Naive thymus-derived CD4-positive, alpha-beta T cell (primary cell): ENCODE measurements around the gene GRIN3A. TPM values are rescaled to one million over a fixed set of nuclear protein-coding genes. Genes with fewer than 3 reads are reported as not detected.

ENCODE experiments used
- ATAC-seq: fragments of 150-1000 bp; cut with Tn5 transposase; 2 replicates; pipeline ENCODE4 v1.10.0; 2021; ENCODE audit warnings: mild to moderate bottlenecking, moderate library complexity
- CTCF ChIA-PET: fragments of 350-600 bp; sonication (Branson Sonifier 250); formaldehyde crosslinking; loops from one replicate; lab custom pipeline; 2021; ENCODE audit warnings: antibody characterized with exemption; lab: Charles Lee
- POLR2A ChIA-PET: fragments of 350-600 bp; sonication (Branson Sonifier 250); formaldehyde crosslinking; loops from one replicate; lab custom pipeline; 2021; ENCODE audit warnings: antibody characterized with exemption, inconsistent platforms; lab: Charles Lee
- DNase-seq, 9 donors: peaks; one replicate each; pipeline versions ENCODE4 v3.0.0 to v3.0.0-alpha.2; 2020 to 2022; ENCODE audit warnings: mixed read lengths in 1 of 9
- H3K27ac ChIP-seq: one replicate; pipeline ENCODE4 v1.7.0; 2013; ENCODE audit warnings: mild to moderate bottlenecking, low read depth, low read length, moderate library complexity
- H3K27me3 ChIP-seq, 2 donors: one replicate each; pipeline ENCODE4 v1.7.0; 2013; ENCODE audit warnings: low read length in 2 of 2, mild to moderate bottlenecking in 2 of 2, moderate library complexity in 2 of 2; ENCODE audit not compliant: control insufficient read depth in 2 of 2, insufficient read depth in 2 of 2
- H3K36me3 ChIP-seq, 3 experiments: 1 replicate in 2 of 3; 2 replicates in 1 of 3; pipeline ENCODE4 v1.7.0; 2013; ENCODE audit warnings: low read length in 3 of 3, mild to moderate bottlenecking in 3 of 3, moderate library complexity in 1 of 3; ENCODE audit not compliant: insufficient read depth in 3 of 3, control insufficient read depth in 2 of 3
- H3K4me1 ChIP-seq, 2 donors: one replicate each; pipeline ENCODE4 v1.7.0; 2013; ENCODE audit warnings: low read length in 2 of 2, mild to moderate bottlenecking in 2 of 2, moderate library complexity in 1 of 2; ENCODE audit not compliant: control insufficient read depth in 2 of 2, insufficient read depth in 2 of 2
- H3K4me3 ChIP-seq: 2 replicates; pipeline ENCODE4 v1.7.0; 2013; ENCODE audit warnings: mild to moderate bottlenecking, low read length
- H3K9me3 ChIP-seq, 3 experiments: 1 replicate in 2 of 3; 2 replicates in 1 of 3; pipeline ENCODE4 v1.7.0; 2013; ENCODE audit warnings: low read length in 3 of 3; ENCODE audit not compliant: control insufficient read depth in 2 of 3
- H3K27ac Mint-ChIP-seq, 9 donors: one replicate each; pipeline ENCODE4 v1.8.0; 2020 to 2022; ENCODE audit warnings: mixed read lengths in 9 of 9, mild to moderate bottlenecking in 8 of 9, moderate library complexity in 5 of 9, inconsistent platforms in 2 of 9
- H3K27me3 Mint-ChIP-seq, 5 donors: one replicate each; pipeline ENCODE4 v1.8.0; 2021 to 2022; ENCODE audit warnings: mixed read lengths in 5 of 5, mild to moderate bottlenecking in 1 of 5
- H3K36me3 Mint-ChIP-seq, 5 donors: one replicate each; pipeline ENCODE4 v1.8.0; 2020 to 2022; ENCODE audit warnings: mixed read lengths in 5 of 5, mild to moderate bottlenecking in 3 of 5, inconsistent platforms in 1 of 5
- H3K4me1 Mint-ChIP-seq, 7 donors: one replicate each; pipeline ENCODE4 v1.8.0; 2020 to 2022; ENCODE audit warnings: mixed read lengths in 7 of 7, mild to moderate bottlenecking in 3 of 7, inconsistent platforms in 1 of 7
- H3K4me3 Mint-ChIP-seq, 10 donors: one replicate each; pipeline ENCODE4 v1.8.0; 2020 to 2022; ENCODE audit warnings: mild to moderate bottlenecking in 10 of 10, mixed read lengths in 10 of 10, moderate library complexity in 6 of 10, inconsistent platforms in 2 of 10
- H3K9me3 Mint-ChIP-seq, 11 donors: one replicate each; pipeline ENCODE4 v1.8.0; 2020 to 2022; ENCODE audit warnings: mixed read lengths in 11 of 11, mild to moderate bottlenecking in 4 of 11, inconsistent platforms in 1 of 11, moderate library complexity in 1 of 11
- intact Hi-C, 2 donors: fragments of 100-400 bp; cut with micrococcal nuclease; formaldehyde crosslinking; loops; one replicate each; pipeline ENCODE4 v1.15.1; 2023
- polyA plus RNA-seq, 2 donors: library from polyadenylated mRNA; unstranded; fragments of 300-500 nt; fragmentation: Illumina TruSeq; gene quantifications; one replicate each; pipeline ENCODE4 v1.2.3, GENCODE V29; 2021
- total RNA-seq, 6 experiments: library from RNA in 5 of 6; stranded (reverse) in 5 of 6; gene quantifications; 1 replicate in 5 of 6; 2 replicates in 1 of 6; pipeline ENCODE4 v1.2.3 and lab custom pipeline; 2021 to 2026

Gene GRIN3A
- total and polyA plus RNA-seq, 7 experiments from 2014 or later = 0.02 to 0.08 (median 0.05) TPM; not detected in 2

DNA sequence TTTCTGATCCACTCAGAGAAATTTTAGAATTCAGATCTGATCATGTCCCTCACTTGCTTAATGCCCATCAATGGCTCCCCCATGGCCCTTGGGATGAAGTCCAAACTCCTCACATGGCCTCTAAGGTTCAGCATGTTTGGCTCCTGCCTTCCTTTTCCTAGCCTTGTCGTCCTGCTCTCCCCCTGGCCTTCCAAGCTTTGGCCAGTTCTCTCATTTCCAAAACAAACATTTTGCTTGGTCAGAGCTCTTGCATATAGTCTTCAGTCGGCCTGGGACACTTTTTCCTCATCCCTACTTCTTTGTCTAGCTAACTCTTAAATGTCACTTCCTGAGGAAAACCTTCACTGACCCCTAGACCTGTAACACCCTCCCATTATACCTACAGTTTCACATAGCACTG lies 106.6 kb downstream of the GRIN3A start:
- ChIA-PET POLR2A (no interaction called here), CTCF (no interaction called here)
- Histone ChIP-seq H3K4me1 (no peaks in the 10 kb centered on the region), H3K36me3 (no peaks in the 10 kb centered on the region), H3K9me3 (no peaks in the 10 kb centered on the region), H3K4me3 (no peak overlapping the region), H3K27ac (no peak overlapping the region), H3K27me3 (no peaks in the 10 kb centered on the region)
- DNase-seq (no peak), ATAC-seq (no peak)
- H3K4me1 Mint-ChIP-seq = no peaks in the 10 kb centered on the region
- H3K4me3 Mint-ChIP-seq = no peak overlapping the region
- H3K27me3 Mint-ChIP-seq = peaks cover 0 to 4% (median 0%) of the 10 kb centered on the region in 5 donors
- H3K36me3 Mint-ChIP-seq = no peaks in the 10 kb centered on the region
- intact Hi-C loops = no loop called here
- H3K9me3 Mint-ChIP-seq = no peaks in the 10 kb centered on the region
- no peak overlapping the region for H3K27ac Mint-ChIP-seq

DNA sequence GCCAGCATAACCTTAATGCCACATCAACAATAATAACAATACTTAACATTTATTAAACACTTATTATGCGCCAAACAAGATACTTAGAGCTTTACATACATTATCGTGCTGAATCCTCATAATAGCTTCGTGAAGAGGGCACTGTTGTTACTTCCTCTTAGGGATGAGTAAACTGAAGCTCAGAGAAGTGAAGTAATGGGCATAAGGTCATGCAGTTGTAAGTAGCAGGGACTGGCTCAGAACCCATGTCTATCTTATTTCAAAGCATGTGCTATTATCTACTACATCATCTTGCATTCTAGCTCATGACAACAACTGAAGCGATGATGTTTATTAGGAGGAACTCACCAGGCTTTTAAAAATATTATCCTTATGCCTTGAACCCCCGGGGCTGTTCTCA lies 108.8 kb downstream of the GRIN3A start:
- POLR2A ChIA-PET = no interaction called here
- Mint-ChIP-seq H3K36me3 (no peaks in the 10 kb centered on the region), H3K27ac (no peak overlapping the region), H3K4me3 (no peak overlapping the region), H3K4me1 (peaks cover 0 to 11% (median 5%) of the 10 kb centered on the region in 7 donors), H3K9me3 (no peaks in the 10 kb centered on the region), H3K27me3 (no peaks in the 10 kb centered on the region)
- H3K27ac ChIP-seq = no peak overlapping the region
- H3K36me3 ChIP-seq = no peaks in the 10 kb centered on the region
- H3K9me3 ChIP-seq = no peaks in the 10 kb centered on the region
- H3K27me3 ChIP-seq = no peaks in the 10 kb centered on the region
- CTCF ChIA-PET = no interaction called here
- DNase-seq = no peak
- peak; percentile 54 for ATAC-seq
- H3K4me1 ChIP-seq = no peaks in the 10 kb centered on the region
- intact Hi-C loops = no loop called here
- H3K4me3 ChIP-seq = no peak overlapping the region

DNA sequence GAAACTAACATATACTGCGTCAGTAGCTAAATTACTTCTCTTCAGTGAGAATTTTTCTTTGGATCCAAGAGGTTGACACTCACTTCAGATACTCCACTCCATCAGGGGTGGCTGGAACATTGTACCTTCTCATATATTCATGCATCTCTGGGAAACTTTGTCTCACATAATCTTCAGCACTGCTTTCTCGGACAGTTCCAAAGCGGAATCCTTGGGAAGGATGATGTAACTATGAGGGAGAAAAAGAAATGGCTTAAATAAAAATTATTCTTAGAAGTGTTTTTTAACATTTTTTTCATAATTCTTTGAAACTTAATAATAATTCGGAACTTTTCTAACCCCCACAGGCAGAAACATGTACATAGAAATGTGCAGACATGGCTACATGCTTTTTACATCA lies 110.3 kb downstream of the GRIN3A start:
- DNase-seq (no peak), ATAC-seq (no peak)
- Mint-ChIP-seq H3K36me3 (no peaks in the 10 kb centered on the region), H3K4me1 (peaks cover 0 to 11% (median 5%) of the 10 kb centered on the region in 7 donors), H3K4me3 (no peak overlapping the region), H3K9me3 (peaks cover 0 to 2% (median 0%) of the 10 kb centered on the region in 11 donors), H3K27ac (no peak overlapping the region), H3K27me3 (peaks cover 0 to 5% (median 0%) of the 10 kb centered on the region in 5 donors)
- CTCF ChIA-PET = no interaction called here
- Histone ChIP-seq H3K36me3 (no peaks in the 10 kb centered on the region), H3K27ac (no peak overlapping the region), H3K4me3 (no peak overlapping the region), H3K4me1 (no peaks in the 10 kb centered on the region), H3K27me3 (no peaks in the 10 kb centered on the region), H3K9me3 (no peaks in the 10 kb centered on the region)
- POLR2A ChIA-PET = no interaction called here
- intact Hi-C loops = no loop called here

DNA sequence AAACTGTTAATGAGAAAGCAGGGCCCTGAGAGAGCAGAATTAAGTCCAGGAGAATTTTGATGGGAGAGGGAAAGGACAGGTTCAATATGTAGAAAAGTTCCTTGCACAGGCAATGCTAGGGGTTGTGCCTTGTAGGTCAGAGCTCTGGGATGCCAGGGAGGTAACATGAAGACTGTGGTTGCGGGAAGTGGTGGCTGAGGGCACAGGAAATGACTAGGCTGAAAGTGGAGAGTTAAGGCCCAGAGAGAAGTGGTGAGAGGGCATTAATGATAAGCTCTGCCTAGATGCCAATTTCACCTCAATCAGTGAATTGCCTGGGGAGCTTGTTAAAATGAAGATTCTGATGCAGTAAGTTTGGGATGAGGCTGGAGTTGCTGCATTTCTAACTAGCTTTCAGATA lies 112.2 kb downstream of the GRIN3A start:
- ChIA-PET CTCF (interaction anchor here (0.8 kb wide), 1 partner anchor 25 kb away, joined by 3 read pairs; no protein-coding TSS in a partner anchor), POLR2A (no interaction called here)
- Histone ChIP-seq H3K36me3 (no peaks in the 10 kb centered on the region), H3K4me3 (no peak overlapping the region), H3K4me1 (no peaks in the 10 kb centered on the region), H3K9me3 (no peaks in the 10 kb centered on the region), H3K27ac (no peak overlapping the region), H3K27me3 (no peaks in the 10 kb centered on the region)
- H3K27ac Mint-ChIP-seq = peak overlapping the region in 1 of 9 donors; percentile 74
- intact Hi-C loops = no loop called here
- peaks cover 0 to 11% (median 5%) of the 10 kb centered on the region in 7 donors for H3K4me1 Mint-ChIP-seq
- no peak for DNase-seq
- no peak overlapping the region for H3K4me3 Mint-ChIP-seq
- no peaks in the 10 kb centered on the region for H3K36me3 Mint-ChIP-seq
- H3K27me3 Mint-ChIP-seq = peaks cover 0 to 5% (median 0%) of the 10 kb centered on the region in 5 donors
- ATAC-seq = peak; percentile 66
- H3K9me3 Mint-ChIP-seq = peaks cover 0 to 2% (median 0%) of the 10 kb centered on the region in 11 donors

DNA sequence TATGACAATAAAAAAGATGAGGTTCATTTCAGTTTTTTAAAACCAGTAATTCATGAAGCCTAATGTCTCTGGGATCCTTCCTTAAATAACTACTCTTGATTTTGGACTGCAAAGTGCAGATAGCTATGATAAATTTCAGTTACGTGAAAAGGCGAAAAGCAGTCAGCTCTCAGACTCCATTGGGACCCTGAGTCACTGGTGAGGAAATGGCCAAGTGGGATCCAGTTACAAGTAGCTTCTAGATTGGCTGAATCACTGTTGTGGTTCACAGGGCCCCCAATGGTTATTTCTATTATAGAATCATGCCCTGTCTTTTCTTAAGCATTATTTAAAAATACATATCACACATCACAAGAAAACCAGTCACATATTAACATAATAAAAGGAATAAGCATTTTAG lies 112.6 kb downstream of the GRIN3A start:
- Mint-ChIP-seq H3K27ac (no peak overlapping the region), H3K27me3 (peaks cover 0 to 5% (median 0%) of the 10 kb centered on the region in 5 donors), H3K9me3 (peaks cover 0 to 2% (median 0%) of the 10 kb centered on the region in 11 donors), H3K4me1 (peaks cover 0 to 11% (median 5%) of the 10 kb centered on the region in 7 donors), H3K36me3 (no peaks in the 10 kb centered on the region), H3K4me3 (no peak overlapping the region)
- H3K36me3 ChIP-seq = no peaks in the 10 kb centered on the region
- no peaks in the 10 kb centered on the region for H3K9me3 ChIP-seq
- no peaks in the 10 kb centered on the region for H3K4me1 ChIP-seq
- H3K4me3 ChIP-seq = no peak overlapping the region
- intact Hi-C loops = no loop called here
- ChIA-PET CTCF (interaction anchor here (0.8 kb wide), 1 partner anchor 25 kb away, joined by 3 read pairs; no protein-coding TSS in a partner anchor), POLR2A (no interaction called here)
- H3K27me3 ChIP-seq = no peaks in the 10 kb centered on the region
- no peak overlapping the region for H3K27ac ChIP-seq
- ATAC-seq = no peak
- DNase-seq = no peak

DNA sequence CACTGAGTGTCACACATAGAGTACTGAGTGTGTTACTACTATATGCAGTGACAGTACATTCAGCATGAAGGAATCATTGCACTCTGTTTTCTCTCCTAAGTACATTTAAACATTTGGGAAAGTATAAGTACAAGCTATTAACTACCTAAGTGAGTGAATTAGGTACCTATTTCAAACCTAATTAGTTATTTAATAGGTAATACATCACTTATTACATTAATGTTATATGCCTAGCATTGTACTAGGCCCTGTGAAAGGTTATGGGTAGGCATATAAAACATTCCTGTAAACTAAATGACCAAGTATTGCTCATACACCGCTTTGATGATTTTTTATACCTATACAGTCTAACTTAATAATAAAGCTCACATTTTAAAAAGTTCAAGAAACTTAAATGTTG lies 118.0 kb downstream of the GRIN3A start:
- Histone ChIP-seq H3K4me1 (no peaks in the 10 kb centered on the region), H3K9me3 (no peaks in the 10 kb centered on the region), H3K36me3 (no peaks in the 10 kb centered on the region), H3K4me3 (no peak overlapping the region), H3K27ac (no peak overlapping the region), H3K27me3 (no peaks in the 10 kb centered on the region)
- peaks cover 0 to 5% (median 0%) of the 10 kb centered on the region in 5 donors for H3K27me3 Mint-ChIP-seq
- ATAC-seq (no peak), DNase-seq (no peak)
- H3K4me1 Mint-ChIP-seq = no peaks in the 10 kb centered on the region
- ChIA-PET CTCF (no interaction called here), POLR2A (no interaction called here)
- H3K9me3 Mint-ChIP-seq = peaks cover 0 to 4% (median 0%) of the 10 kb centered on the region in 11 donors
- intact Hi-C loops = no loop called here
- H3K36me3 Mint-ChIP-seq = no peaks in the 10 kb centered on the region
- H3K27ac Mint-ChIP-seq = no peak overlapping the region
- no peak overlapping the region for H3K4me3 Mint-ChIP-seq

DNA sequence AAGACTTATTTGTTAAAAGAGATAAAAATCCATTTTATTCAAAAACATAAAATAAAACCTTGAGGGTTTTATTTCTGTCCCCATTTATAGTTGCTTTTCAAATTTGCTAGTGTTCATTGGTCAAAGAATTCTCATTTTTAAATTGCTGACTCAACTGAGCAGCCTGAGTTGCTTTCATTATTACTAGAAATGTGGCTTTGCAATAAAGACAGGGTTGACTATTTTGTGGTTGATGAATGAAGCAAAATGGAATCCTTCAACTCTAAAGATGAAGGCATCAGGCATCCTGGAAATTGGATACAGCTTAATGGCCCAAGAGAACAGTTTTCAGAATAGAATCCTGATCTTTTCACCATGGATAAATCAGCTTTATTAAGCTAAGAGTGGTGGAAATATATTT lies 119.7 kb downstream of the GRIN3A start:
- CTCF ChIA-PET = no interaction called here
- intact Hi-C loops = no loop called here
- H3K9me3 ChIP-seq = no peaks in the 10 kb centered on the region
- no peaks in the 10 kb centered on the region for H3K4me1 ChIP-seq
- no peaks in the 10 kb centered on the region for H3K36me3 ChIP-seq
- H3K4me3 ChIP-seq = no peak overlapping the region
- no peaks in the 10 kb centered on the region for H3K27me3 ChIP-seq
- Mint-ChIP-seq H3K4me3 (no peak overlapping the region), H3K9me3 (peaks cover 0 to 4% (median 0%) of the 10 kb centered on the region in 11 donors), H3K36me3 (no peaks in the 10 kb centered on the region), H3K27ac (no peak overlapping the region), H3K4me1 (no peaks in the 10 kb centered on the region), H3K27me3 (peaks cover 0 to 2% (median 0%) of the 10 kb centered on the region in 5 donors)
- H3K27ac ChIP-seq = no peak overlapping the region
- no peak for DNase-seq
- ATAC-seq = no peak
- POLR2A ChIA-PET = no interaction called here
